SJSA1 (cell line): Measurements from ENCODE around the gene FOXQ1. TPM values are rescaled to one million over a fixed set of nuclear protein-coding genes. Genes with fewer than 3 reads are reported as not detected.
A peak's percentile ranks its signal among the peaks of the same experiment; 100 is the strongest.
"Not testable (repeated sequence)": the region's sequence is repeated elsewhere in the genome, so short reads cannot be mapped to it uniquely, and the experiment has no call there.

Experiments
- DNase-seq, 2 experiments: peaks; one replicate each; pipeline ENCODE4 v3.0.0-alpha.2; 2015 to 2020; ENCODE audit warnings: low spot score in 2 of 2, low read depth in 1 of 2
- H3K27ac ChIP-seq: fragments of 250-450 bp; sonication (Bioruptor Pico); 2 replicates; pipeline ENCODE4 v1.5.1; 2020; ENCODE audit warnings: mild to moderate bottlenecking, moderate library complexity
- H3K27me3 ChIP-seq: fragments of 250-450 bp; sonication (Bioruptor Pico); replicated peaks from 2 replicates; pipeline ENCODE4 v1.5.1; 2020; ENCODE audit warnings: mild to moderate bottlenecking, moderate library complexity
- H3K36me3 ChIP-seq: fragments of 250-450 bp; sonication (Bioruptor Pico); 2 replicates; pipeline ENCODE4 v1.5.1; 2020; ENCODE audit warnings: mild to moderate bottlenecking
- H3K4me1 ChIP-seq: fragments of 250-450 bp; sonication (Bioruptor Pico); replicated peaks from 2 replicates; pipeline ENCODE4 v1.6.1; 2021; ENCODE audit warnings: mild to moderate bottlenecking
- H3K4me3 ChIP-seq: fragments of 250-450 bp; sonication (Bioruptor Pico); 2 replicates; pipeline ENCODE4 v1.5.1; 2020; ENCODE audit warnings: mild to moderate bottlenecking
- H3K9me3 ChIP-seq: fragments of 250-450 bp; sonication (Bioruptor Pico); replicated peaks from 2 replicates; pipeline ENCODE4 v1.5.1; 2020; ENCODE audit warnings: mild to moderate bottlenecking
- total RNA-seq: library from RNA; depleted of rRNA; stranded (reverse); fragments of >200 nt; shearing (Covaris generic); gene quantifications from 2 replicates; pipeline ENCODE4 v1.2.3, GENCODE V29; 2014

FOXQ1 gene
- total RNA-seq, 1 experiment from 2014 or later: 0.66 TPM

GRCh38 chr6:1336246-1336843 lies 24.4 kb downstream of the FOXQ1 start:
- no peaks in the 10 kb centered on the region for H3K27me3 ChIP-seq
- peak overlapping the region; percentile 40 for H3K27ac ChIP-seq
- no peaks in the 10 kb centered on the region for H3K36me3 ChIP-seq
- H3K4me1 ChIP-seq: peaks cover 32% of the 10 kb centered on the region
- no peak overlapping the region for H3K4me3 ChIP-seq
- no peaks in the 10 kb centered on the region for H3K9me3 ChIP-seq
- no peak for DNase-seq

GRCh38 chr6:1337791-1338190 lies 25.9 kb downstream of the FOXQ1 start:
- Histone ChIP-seq H3K36me3 (no peaks in the 10 kb centered on the region), H3K4me3 (no peak overlapping the region), H3K9me3 (no peaks in the 10 kb centered on the region), H3K4me1 (peaks cover 32% of the 10 kb centered on the region), H3K27ac (no peak overlapping the region), H3K27me3 (no peaks in the 10 kb centered on the region)
- DNase-seq: no peak

- Histone ChIP-seq H3K27me3 (no peaks in the 10 kb centered on the region), H3K9me3 (peaks cover 3% of the 10 kb centered on the region; the same call in 1 of the 2 replicates), H3K36me3 (0 out of 2 replicates have a peak, but pooled peaks cover 3% of the 10 kb centered on the region), H3K27ac (no peak overlapping the region), H3K4me1 (peaks cover 11% of the 10 kb centered on the region), H3K4me3 (no peak overlapping the region)
- DNase-seq: no peak
Observed at GRCh38 chr6:1346101-1346500, 34.2 kb downstream of the FOXQ1 start.

GRCh38 chr6:1346558-1347091 lies 34.7 kb downstream of the FOXQ1 start:
- no peaks in the 10 kb centered on the region for H3K27me3 ChIP-seq
- DNase-seq: no peak

GRCh38 chr6:1347161-1347560 lies 35.3 kb downstream of the FOXQ1 start:
- peaks cover 11% of the 10 kb centered on the region for H3K4me1 ChIP-seq
- H3K36me3 ChIP-seq: 0 out of 2 replicates have a peak, but pooled peaks cover 3% of the 10 kb centered on the region
- H3K27ac ChIP-seq: no peak overlapping the region
- H3K27me3 ChIP-seq: no peaks in the 10 kb centered on the region
- H3K9me3 ChIP-seq: peaks cover 9% of the 10 kb centered on the region
- no peak overlapping the region for H3K4me3 ChIP-seq
- no peak for DNase-seq

More at GRCh38 chr6:1346558-1347091, 34.7 kb downstream of the FOXQ1 start:
- 0 out of 2 replicates have a peak, but pooled peaks cover 3% of the 10 kb centered on the region for H3K36me3 ChIP-seq
- H3K9me3 ChIP-seq: peaks cover 4% of the 10 kb centered on the region
- H3K4me1 ChIP-seq: peaks cover 11% of the 10 kb centered on the region
- H3K4me3 ChIP-seq: no peak overlapping the region
- H3K27ac ChIP-seq: no peak overlapping the region

- Histone ChIP-seq H3K4me1 (peaks cover 11% of the 10 kb centered on the region), H3K9me3 (peaks cover 10% of the 10 kb centered on the region), H3K4me3 (no peak overlapping the region), H3K36me3 (0 out of 2 replicates have a peak, but pooled peaks cover 3% of the 10 kb centered on the region), H3K27me3 (no peaks in the 10 kb centered on the region), H3K27ac (no peak overlapping the region)
- peak; percentile 62 to 64 for DNase-seq
Observed at GRCh38 chr6:1348675-1349074, 36.8 kb downstream of the FOXQ1 start.

GRCh38 chr6:1349655-1350054 lies 37.8 kb downstream of the FOXQ1 start:
- Histone ChIP-seq H3K27me3 (no peaks in the 10 kb centered on the region), H3K36me3 (no peaks in the 10 kb centered on the region), H3K4me1 (peaks cover 11% of the 10 kb centered on the region), H3K9me3 (peaks cover 6% of the 10 kb centered on the region), H3K27ac (no peak overlapping the region), H3K4me3 (no peak overlapping the region)
- DNase-seq: no peak

- DNase-seq: no peak
- H3K27me3 ChIP-seq: no peaks in the 10 kb centered on the region
- no peak overlapping the region for H3K27ac ChIP-seq
- peaks cover 10% of the 10 kb centered on the region for H3K4me1 ChIP-seq
- H3K36me3 ChIP-seq: no peaks in the 10 kb centered on the region
- peaks cover 6% of the 10 kb centered on the region for H3K9me3 ChIP-seq
- H3K4me3 ChIP-seq: no peak overlapping the region
Observed at GRCh38 chr6:1351381-1352008, 39.6 kb downstream of the FOXQ1 start.

GRCh38 chr6:1355068-1355467 lies 43.2 kb downstream of the FOXQ1 start:
- H3K27ac ChIP-seq, H3K36me3 ChIP-seq, DNase-seq, H3K4me3 ChIP-seq, H3K27me3 ChIP-seq, H3K9me3 ChIP-seq, H3K4me1 ChIP-seq: not testable (repeated sequence)

- not testable (repeated sequence) for H3K27me3 ChIP-seq, H3K27ac ChIP-seq, H3K4me3 ChIP-seq, H3K9me3 ChIP-seq, H3K36me3 ChIP-seq, DNase-seq
- peaks cover 11% of the 10 kb centered on the region for H3K4me1 ChIP-seq
Observed at GRCh38 chr6:1361717-1362116, 49.8 kb downstream of the FOXQ1 start.

GRCh38 chr6:1362643-1363042 lies 50.7 kb downstream of the FOXQ1 start:
- no peaks in the 10 kb centered on the region for H3K9me3 ChIP-seq
- H3K4me3 ChIP-seq: no peak overlapping the region
- H3K27ac ChIP-seq: no peak overlapping the region
- 0 out of 2 replicates have a peak, but pooled peaks cover 3% of the 10 kb centered on the region for H3K36me3 ChIP-seq
- no peak for DNase-seq
- H3K4me1 ChIP-seq: peaks cover 19% of the 10 kb centered on the region
- H3K27me3 ChIP-seq: no peaks in the 10 kb centered on the region; the same call in 1 of the 2 replicates

GRCh38 chr6:1363298-1363697 lies 51.4 kb downstream of the FOXQ1 start:
- 0 out of 2 replicates have a peak, but pooled peaks cover 3% of the 10 kb centered on the region for H3K36me3 ChIP-seq
- no peak overlapping the region for H3K27ac ChIP-seq
- DNase-seq: no peak
- peaks cover 19% of the 10 kb centered on the region for H3K4me1 ChIP-seq
- H3K4me3 ChIP-seq: no peak overlapping the region
- no peaks in the 10 kb centered on the region; the same call in 1 of the 2 replicates for H3K27me3 ChIP-seq
- H3K9me3 ChIP-seq: no peaks in the 10 kb centered on the region

GRCh38 chr6:1363729-1364572 lies 52.1 kb downstream of the FOXQ1 start:
- peak; percentile 42 to 49 for DNase-seq
- no peak overlapping the region for H3K4me3 ChIP-seq
- H3K27ac ChIP-seq: no peak overlapping the region
- no peaks in the 10 kb centered on the region for H3K9me3 ChIP-seq
- H3K36me3 ChIP-seq: 0 out of 2 replicates have a peak, but pooled peaks cover 3% of the 10 kb centered on the region
- H3K27me3 ChIP-seq: no peaks in the 10 kb centered on the region; the same call in 1 of the 2 replicates
- peaks cover 19% of the 10 kb centered on the region for H3K4me1 ChIP-seq
